ENCODE results near the gene CDK11A. TPM values are rescaled to one million over a fixed set of nuclear protein-coding genes. Genes with fewer than 3 reads are reported as not detected.
"Not testable (repeated sequence)": the region's sequence is repeated elsewhere in the genome, so short reads cannot be mapped to it uniquely, and the experiment has no call there.

The CDK11A gene
- total RNA-seq, 1 donor from 2014 or later: 35.6 TPM

GRCh38 chr1:1748686-1749321, 24.6 kb upstream of the CDK11A start:
- Histone ChIP-seq H3K27ac (no peak overlapping the region), H3K36me3 (peaks cover 0 to 16% of the 10 kb centered on the region in 2 donors), H3K9me3 (no peaks in the 10 kb centered on the region), H3K4me1 (no peaks in the 10 kb centered on the region), H3K4me3 (no peak overlapping the region), H3K27me3 (no peaks in the 10 kb centered on the region)
- TF ChIP-seq POLR2A (IDR thresholded peaks at IDR 0.05) (no peak), CTCF (IDR thresholded peaks at IDR 0.05) (no peak), POLR2AphosphoS5 (IDR thresholded peaks at IDR 0.05; ENCODE audit: insufficient read depth in 1 of 2, low read depth in 1 of 2) (no peak)
- intact Hi-C loops (cut with DNase I): no loop called here
- no peak for DNase-seq (ENCODE audit: extremely low spot score in 2 of 2)

GRCh38 chr1:1746566-1746909, 22.4 kb upstream of the CDK11A start:
- intact Hi-C loops (cut with DNase I); DNase-seq (ENCODE audit: extremely low spot score in 2 of 2); H3K36me3 ChIP-seq; H3K9me3 ChIP-seq; H3K4me1 ChIP-seq; H3K27me3 ChIP-seq: not testable (repeated sequence)
- peak overlapping the region; percentile 88 for H3K27ac ChIP-seq
- H3K4me3 ChIP-seq: peak overlapping the region; percentile 56 to 58

GRCh38 chr1:1745651-1746565, 21.8 kb upstream of the CDK11A start:
- H3K9me3 ChIP-seq; H3K27me3 ChIP-seq; intact Hi-C loops (cut with DNase I); DNase-seq (ENCODE audit: extremely low spot score in 2 of 2); H3K4me1 ChIP-seq; H3K36me3 ChIP-seq: not testable (repeated sequence)
- H3K27ac ChIP-seq: peak overlapping the region; percentile 88
- TF ChIP-seq POLR2AphosphoS5 (IDR thresholded peaks at IDR 0.05; ENCODE audit: insufficient read depth in 1 of 2, low read depth in 1 of 2): peak; percentile 84 to 93
- peak in 1 of 3 experiments; percentile 52 for TF ChIP-seq CTCF (IDR thresholded peaks at IDR 0.05)
- H3K4me3 ChIP-seq: peak overlapping the region; percentile 56 to 58

- not testable (repeated sequence) for H3K9me3 ChIP-seq
These were observed 18.4 kb upstream of the CDK11A start for GRCh38 chr1:1742529-1742928.

GRCh38 chr1:1741013-1741412, 16.9 kb upstream of the CDK11A start:
- intact Hi-C loops (cut with DNase I); H3K4me3 ChIP-seq; DNase-seq (ENCODE audit: extremely low spot score in 2 of 2): not testable (repeated sequence)

More at GRCh38 chr1:1742529-1742928, 18.4 kb upstream of the CDK11A start:
- H3K4me1 ChIP-seq; H3K27ac ChIP-seq; DNase-seq (ENCODE audit: extremely low spot score in 2 of 2); intact Hi-C loops (cut with DNase I); H3K36me3 ChIP-seq; H3K4me3 ChIP-seq; H3K27me3 ChIP-seq: not testable (repeated sequence)

GRCh38 chr1:1738799-1739337, 14.7 kb upstream of the CDK11A start:
- H3K27me3 ChIP-seq; intact Hi-C loops (cut with DNase I); H3K36me3 ChIP-seq; H3K4me3 ChIP-seq; H3K27ac ChIP-seq; H3K4me1 ChIP-seq; DNase-seq (ENCODE audit: extremely low spot score in 2 of 2); H3K9me3 ChIP-seq: not testable (repeated sequence)

More at GRCh38 chr1:1741013-1741412, 16.9 kb upstream of the CDK11A start:
- H3K36me3 ChIP-seq, H3K27me3 ChIP-seq, H3K9me3 ChIP-seq, H3K4me1 ChIP-seq: not testable (repeated sequence)
- TF ChIP-seq POLR2AphosphoS5 (IDR thresholded peaks at IDR 0.05; ENCODE audit: insufficient read depth in 1 of 2, low read depth in 1 of 2): peak; percentile 60 to 71
- H3K27ac ChIP-seq: peak overlapping the region; percentile 74

GRCh38 chr1:1737675-1738590, 13.8 kb upstream of the CDK11A start:
- intact Hi-C loops (cut with DNase I); DNase-seq (ENCODE audit: extremely low spot score in 2 of 2); H3K4me1 ChIP-seq; H3K27me3 ChIP-seq; H3K27ac ChIP-seq; H3K9me3 ChIP-seq; H3K4me3 ChIP-seq: not testable (repeated sequence)
- H3K36me3 ChIP-seq: peaks cover 0 to 13% of the 10 kb centered on the region in 2 donors

Data from vagina (tissue), 2 donors.